T-helper 2 cell treated with Interferon-gamma antibody and Interleukin-4, amounts not matched to agents 5 μg/mL and 100 μg/mL, for 36 hours (primary cell): ENCODE measurements around the gene NOD1.

Experiments
- DNase-seq: peaks from one replicate; pipeline ENCODE4 v3.0.0; 2021; ENCODE audit warnings: low spot score
- H3K27ac Mint-ChIP-seq: one replicate; pipeline ENCODE4 v1.8.0; 2021; ENCODE audit warnings: mild to moderate bottlenecking, mixed read lengths
- H3K27me3 Mint-ChIP-seq: one replicate; pipeline ENCODE4 v1.8.0; 2021; ENCODE audit warnings: low read depth, mixed read lengths
- H3K36me3 Mint-ChIP-seq: one replicate; pipeline ENCODE4 v1.8.0; 2021; ENCODE audit warnings: low read depth, mixed read lengths
- H3K4me1 Mint-ChIP-seq: one replicate; pipeline ENCODE4 v1.8.0; 2021; ENCODE audit warnings: low read depth, mixed read lengths
- H3K4me3 Mint-ChIP-seq: one replicate; pipeline ENCODE4 v1.8.0; 2022; ENCODE audit warnings: mild to moderate bottlenecking, moderate library complexity, mixed read lengths
- H3K9me3 Mint-ChIP-seq: one replicate; pipeline ENCODE4 v1.8.0; 2021; ENCODE audit warnings: mixed read lengths

Gene NOD1

GRCh38 chr7:30458311-30458710 is 20.3 kb downstream of the NOD1 start:
- Mint-ChIP-seq H3K27me3 (no peaks in the 10 kb centered on the region), H3K4me1 (peaks cover 2% of the 10 kb centered on the region), H3K9me3 (no peaks in the 10 kb centered on the region), H3K27ac (no peak overlapping the region), H3K36me3 (peaks cover 23% of the 10 kb centered on the region), H3K4me3 (no peak overlapping the region)
- no peak for DNase-seq

- Mint-ChIP-seq H3K36me3 (peaks cover 28% of the 10 kb centered on the region), H3K27ac (no peak overlapping the region), H3K27me3 (no peaks in the 10 kb centered on the region), H3K9me3 (no peaks in the 10 kb centered on the region), H3K4me1 (no peaks in the 10 kb centered on the region), H3K4me3 (no peak overlapping the region)
- no peak for DNase-seq
These were observed 24.7 kb downstream of the NOD1 start for GRCh38 chr7:30453921-30454320.

GRCh38 chr7:30453016-30453415 is 25.6 kb downstream of the NOD1 start:
- H3K36me3 Mint-ChIP-seq = peaks cover 26% of the 10 kb centered on the region
- H3K9me3 Mint-ChIP-seq = no peaks in the 10 kb centered on the region
- H3K27ac Mint-ChIP-seq = no peak overlapping the region
- H3K4me1 Mint-ChIP-seq = no peaks in the 10 kb centered on the region
- no peak for DNase-seq
- H3K27me3 Mint-ChIP-seq = no peaks in the 10 kb centered on the region
- H3K4me3 Mint-ChIP-seq = no peak overlapping the region

- no peak for DNase-seq
- Mint-ChIP-seq H3K27ac (no peak overlapping the region), H3K9me3 (no peaks in the 10 kb centered on the region), H3K27me3 (no peaks in the 10 kb centered on the region), H3K36me3 (peaks cover 31% of the 10 kb centered on the region), H3K4me1 (no peaks in the 10 kb centered on the region), H3K4me3 (no peak overlapping the region)
These were observed 26.2 kb downstream of the NOD1 start for GRCh38 chr7:30452280-30452930.

- no peak for DNase-seq
- Mint-ChIP-seq H3K9me3 (no peaks in the 10 kb centered on the region), H3K36me3 (peaks cover 29% of the 10 kb centered on the region), H3K27me3 (no peaks in the 10 kb centered on the region), H3K4me1 (no peaks in the 10 kb centered on the region), H3K27ac (no peak overlapping the region), H3K4me3 (no peak overlapping the region)
These were observed 26.9 kb downstream of the NOD1 start for GRCh38 chr7:30451539-30452279.

GRCh38 chr7:30450983-30451497 is 27.5 kb downstream of the NOD1 start:
- Mint-ChIP-seq H3K36me3 (peaks cover 31% of the 10 kb centered on the region), H3K27me3 (no peaks in the 10 kb centered on the region), H3K4me3 (no peak overlapping the region), H3K4me1 (peaks cover 1% of the 10 kb centered on the region), H3K9me3 (no peaks in the 10 kb centered on the region), H3K27ac (no peak overlapping the region)
- no peak for DNase-seq

- H3K36me3 Mint-ChIP-seq = peaks cover 36% of the 10 kb centered on the region
- no peak overlapping the region for H3K4me3 Mint-ChIP-seq
- no peaks in the 10 kb centered on the region for H3K9me3 Mint-ChIP-seq
- H3K27me3 Mint-ChIP-seq = no peaks in the 10 kb centered on the region
- peaks cover 4% of the 10 kb centered on the region for H3K4me1 Mint-ChIP-seq
- no peak overlapping the region for H3K27ac Mint-ChIP-seq
- no peak for DNase-seq
These were observed 28.2 kb downstream of the NOD1 start for GRCh38 chr7:30450240-30450982.

GRCh38 chr7:30448461-30449189 is 30.0 kb downstream of the NOD1 start:
- H3K27ac Mint-ChIP-seq = no peak overlapping the region

GRCh38 chr7:30447466-30447865 is 31.1 kb downstream of the NOD1 start:
- Mint-ChIP-seq H3K27me3 (no peaks in the 10 kb centered on the region), H3K9me3 (no peaks in the 10 kb centered on the region), H3K4me1 (peaks cover 4% of the 10 kb centered on the region), H3K36me3 (peaks cover 26% of the 10 kb centered on the region), H3K4me3 (no peak overlapping the region), H3K27ac (no peak overlapping the region)
- no peak for DNase-seq

More at GRCh38 chr7:30448461-30449189, 30.0 kb downstream of the NOD1 start:
- Mint-ChIP-seq H3K9me3 (no peaks in the 10 kb centered on the region), H3K4me1 (peaks cover 4% of the 10 kb centered on the region), H3K4me3 (no peak overlapping the region), H3K27me3 (no peaks in the 10 kb centered on the region), H3K36me3 (peaks cover 27% of the 10 kb centered on the region)
- no peak for DNase-seq

GRCh38 chr7:30446266-30446665 is 32.3 kb downstream of the NOD1 start:
- no peak for DNase-seq
- no peaks in the 10 kb centered on the region for H3K9me3 Mint-ChIP-seq
- H3K4me1 Mint-ChIP-seq = peaks cover 4% of the 10 kb centered on the region
- H3K4me3 Mint-ChIP-seq = peak overlapping the region; percentile 18
- no peaks in the 10 kb centered on the region for H3K27me3 Mint-ChIP-seq
- H3K27ac Mint-ChIP-seq = peak overlapping the region; percentile 54
- H3K36me3 Mint-ChIP-seq = peaks cover 22% of the 10 kb centered on the region

- peak overlapping the region; percentile 18 for H3K4me3 Mint-ChIP-seq
- peaks cover 22% of the 10 kb centered on the region for H3K36me3 Mint-ChIP-seq
- no peaks in the 10 kb centered on the region for H3K9me3 Mint-ChIP-seq
- no peaks in the 10 kb centered on the region for H3K27me3 Mint-ChIP-seq
- peak; percentile 65 for DNase-seq
- H3K27ac Mint-ChIP-seq = peak overlapping the region; percentile 54
- H3K4me1 Mint-ChIP-seq = peaks cover 4% of the 10 kb centered on the region
These were observed 32.8 kb downstream of the NOD1 start for GRCh38 chr7:30445770-30446169.

GRCh38 chr7:30437823-30438574 is 40.6 kb downstream of the NOD1 start:
- no peak overlapping the region for H3K4me3 Mint-ChIP-seq
- no peak for DNase-seq
- peaks cover 31% of the 10 kb centered on the region for H3K36me3 Mint-ChIP-seq
- H3K9me3 Mint-ChIP-seq = no peaks in the 10 kb centered on the region
- H3K27me3 Mint-ChIP-seq = no peaks in the 10 kb centered on the region
- H3K4me1 Mint-ChIP-seq = no peaks in the 10 kb centered on the region
- no peak overlapping the region for H3K27ac Mint-ChIP-seq

GRCh38 chr7:30436518-30436917 is 42.1 kb downstream of the NOD1 start:
- no peaks in the 10 kb centered on the region for H3K4me1 Mint-ChIP-seq

More at GRCh38 chr7:30436518-30436917, 42.1 kb downstream of the NOD1 start:
- H3K27me3 Mint-ChIP-seq = no peaks in the 10 kb centered on the region
- H3K36me3 Mint-ChIP-seq = peaks cover 40% of the 10 kb centered on the region
- H3K4me3 Mint-ChIP-seq = no peak overlapping the region
- no peak overlapping the region for H3K27ac Mint-ChIP-seq
- no peaks in the 10 kb centered on the region for H3K9me3 Mint-ChIP-seq
- no peak for DNase-seq
